Trophoblast cell (in vitro differentiated cells and primary cell): Measurements from ENCODE around the gene IKZF2.

Experiments used
- DNase-seq, 2 donors: peaks; one replicate each; pipeline ENCODE4 v3.0.0-alpha.2; 2016
- H2AFZ ChIP-seq: 2 replicates; pipeline ENCODE4 v1.6.1; 2013; ENCODE audit warnings: low read length, moderate library complexity, mild to moderate bottlenecking; ENCODE audit not compliant: insufficient read depth, poor library complexity
- H2AK5ac ChIP-seq: 2 replicates; pipeline ENCODE4 v1.6.1; 2013; ENCODE audit warnings: mild to moderate bottlenecking, low read length
- H2BK120ac ChIP-seq: 2 replicates; pipeline ENCODE4 v1.6.1; 2013; ENCODE audit warnings: low read length, mild to moderate bottlenecking, moderate library complexity; ENCODE audit not compliant: insufficient read depth, poor library complexity
- H2BK12ac ChIP-seq: 2 replicates; pipeline ENCODE4 v1.6.1; 2013; ENCODE audit warnings: mild to moderate bottlenecking, low read length, moderate library complexity
- H2BK5ac ChIP-seq: 2 replicates; pipeline ENCODE4 v1.6.1; 2013; ENCODE audit warnings: low read length, low read depth, moderate library complexity, mild to moderate bottlenecking; ENCODE audit not compliant: poor library complexity
- H3K14ac ChIP-seq: 2 replicates; pipeline ENCODE4 v1.6.1; 2013; ENCODE audit warnings: mild to moderate bottlenecking, low read length
- H3K18ac ChIP-seq: 2 replicates; pipeline ENCODE4 v1.6.1; 2013; ENCODE audit warnings: mild to moderate bottlenecking, low read length
- H3K23ac ChIP-seq: 2 replicates; pipeline ENCODE4 v1.6.1; 2013; ENCODE audit warnings: low read length
- H3K27ac ChIP-seq: 2 replicates; pipeline ENCODE4 v1.5.1; 2013; ENCODE audit warnings: low read depth, mild to moderate bottlenecking, inconsistent platforms, low read length, moderate library complexity
- H3K27me3 ChIP-seq: 2 replicates; pipeline ENCODE4 v1.6.1; 2013; ENCODE audit warnings: inconsistent platforms, mild to moderate bottlenecking, low read length, moderate library complexity; ENCODE audit not compliant: insufficient read depth
- H3K36me3 ChIP-seq, 2 experiments: 1 replicate in 1 of 2; 2 replicates in 1 of 2; pipeline ENCODE4 v1.6.1; 2013; ENCODE audit warnings: low read length in 2 of 2, mild to moderate bottlenecking in 2 of 2, moderate library complexity in 1 of 2; ENCODE audit not compliant: insufficient read depth in 2 of 2, control insufficient read depth in 1 of 2
- H3K4ac ChIP-seq: 2 replicates; pipeline ENCODE4 v1.6.1; 2013; ENCODE audit warnings: low read depth, mild to moderate bottlenecking, low read length, moderate library complexity
- H3K4me1 ChIP-seq, 2 experiments: 1 replicate in 1 of 2; 2 replicates in 1 of 2; pipeline ENCODE4 v1.6.1; 2013; ENCODE audit warnings: low read length in 2 of 2, mild to moderate bottlenecking in 2 of 2, moderate library complexity in 1 of 2; ENCODE audit not compliant: insufficient read depth in 2 of 2, control insufficient read depth in 1 of 2
- H3K4me2 ChIP-seq: 2 replicates; pipeline ENCODE4 v1.6.1; 2013; ENCODE audit warnings: inconsistent platforms, mild to moderate bottlenecking, low read length, moderate library complexity
- H3K4me3 ChIP-seq: 2 replicates; pipeline ENCODE4 v1.5.1; 2013; ENCODE audit warnings: mild to moderate bottlenecking, low read depth, low read length, inconsistent platforms
- H3K79me1 ChIP-seq: one replicate; pipeline ENCODE4 v1.6.1; 2013; ENCODE audit warnings: low read length
- H3K79me2 ChIP-seq: 2 replicates; pipeline ENCODE4 v1.6.1; 2013; ENCODE audit warnings: low read length, mild to moderate bottlenecking; ENCODE audit not compliant: control insufficient read depth, insufficient read depth, poor library complexity
- H3K9ac ChIP-seq: 2 replicates; pipeline ENCODE4 v1.6.1; 2013; ENCODE audit warnings: mild to moderate bottlenecking, low read length
- H3K9me3 ChIP-seq: 2 replicates; pipeline ENCODE4 v1.6.1; 2013; ENCODE audit warnings: low read depth, mild to moderate bottlenecking, control low read depth, inconsistent platforms, low read length; ENCODE audit not compliant: insufficient read depth
- H4K12ac ChIP-seq: 2 replicates; pipeline ENCODE4 v1.6.1; 2013; ENCODE audit warnings: low read depth, mild to moderate bottlenecking, low read length, moderate library complexity
- H4K8ac ChIP-seq: 2 replicates; pipeline ENCODE4 v1.6.1; 2013; ENCODE audit warnings: low read depth, mild to moderate bottlenecking, low read length, moderate library complexity
- H4K91ac ChIP-seq: one replicate; pipeline ENCODE4 v1.6.1; 2013; ENCODE audit warnings: low read depth, mild to moderate bottlenecking, low read length, moderate library complexity
- WGBS: extraction: QIAGEN DNeasy Blood & Tissue Kit; methylation state at CpG from one replicate; pipeline ENCODE4 v1.1.7; 2013; ENCODE audit warnings: missing lambda C conversion rate; ENCODE audit not compliant: insufficient read length, insufficient coverage; ENCODE audit errors: extremely low coverage; 5-methylcytosine and 5-hydroxymethylcytosine counted together

The IKZF2 gene

GRCh38 chr2:212997526-212998020 is 153.8 kb downstream of the IKZF2 start:
- Histone ChIP-seq H4K91ac (no peak overlapping the region), H3K23ac (no peak overlapping the region), H2AK5ac (no peak overlapping the region), H2BK120ac (no peak overlapping the region), H3K14ac (no peak overlapping the region), H3K79me1 (no peaks in the 10 kb centered on the region), H2BK5ac (no peak overlapping the region), H3K79me2 (no peaks in the 10 kb centered on the region), H3K27me3 (no peaks in the 10 kb centered on the region), H2AFZ (no peak overlapping the region), H3K9ac (no peak overlapping the region), H3K4me3 (no peak overlapping the region), H2BK12ac (no peak overlapping the region), H3K36me3 (no peaks in the 10 kb centered on the region), H3K9me3 (no peaks in the 10 kb centered on the region), H4K8ac (no peak overlapping the region), H3K27ac (no peak overlapping the region), H3K4me2 (no peak overlapping the region), H3K4me1 (no peaks in the 10 kb centered on the region), H4K12ac (no peak overlapping the region), H3K18ac (no peak overlapping the region), H3K4ac (no peak overlapping the region)
- no CpG with 5 or more reads among the region's 3 CpGs for WGBS
- no peak for DNase-seq

DNA sequence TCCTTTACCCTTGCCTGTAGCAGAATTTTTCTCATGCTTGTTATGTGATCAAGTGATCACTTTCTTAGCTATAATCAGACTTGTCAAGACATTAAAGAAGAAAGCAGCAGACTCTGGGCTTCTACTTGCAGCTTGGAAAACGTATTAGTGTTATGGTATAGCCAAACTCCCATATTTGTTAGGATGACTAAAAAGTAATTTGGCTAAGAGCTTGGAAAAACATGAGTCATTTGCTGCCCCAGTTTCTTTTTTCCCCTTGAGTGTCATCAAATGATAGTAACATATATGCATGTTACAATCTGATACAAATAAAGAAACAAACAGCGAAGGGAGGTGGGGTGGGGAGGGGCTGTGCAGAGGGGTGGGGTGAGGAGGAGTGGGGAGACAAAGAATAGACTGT is 155.5 kb downstream of the IKZF2 start:
- Histone ChIP-seq H3K4me3 (no peak overlapping the region), H2AFZ (no peak overlapping the region), H3K27me3 (no peaks in the 10 kb centered on the region), H3K14ac (no peak overlapping the region), H3K9me3 (no peaks in the 10 kb centered on the region), H3K23ac (no peak overlapping the region), H3K4ac (no peak overlapping the region), H3K18ac (no peak overlapping the region), H4K91ac (no peak overlapping the region), H3K4me1 (no peaks in the 10 kb centered on the region), H2BK5ac (no peak overlapping the region), H3K9ac (no peak overlapping the region), H3K79me2 (no peaks in the 10 kb centered on the region), H3K4me2 (no peak overlapping the region), H4K8ac (no peak overlapping the region), H2BK12ac (no peak overlapping the region), H2AK5ac (no peak overlapping the region), H3K79me1 (no peaks in the 10 kb centered on the region), H4K12ac (no peak overlapping the region), H2BK120ac (no peak overlapping the region), H3K36me3 (no peaks in the 10 kb centered on the region), H3K27ac (no peak overlapping the region)
- DNase-seq = no peak
- no CpG with 5 or more reads among the region's 2 CpGs for WGBS

DNA sequence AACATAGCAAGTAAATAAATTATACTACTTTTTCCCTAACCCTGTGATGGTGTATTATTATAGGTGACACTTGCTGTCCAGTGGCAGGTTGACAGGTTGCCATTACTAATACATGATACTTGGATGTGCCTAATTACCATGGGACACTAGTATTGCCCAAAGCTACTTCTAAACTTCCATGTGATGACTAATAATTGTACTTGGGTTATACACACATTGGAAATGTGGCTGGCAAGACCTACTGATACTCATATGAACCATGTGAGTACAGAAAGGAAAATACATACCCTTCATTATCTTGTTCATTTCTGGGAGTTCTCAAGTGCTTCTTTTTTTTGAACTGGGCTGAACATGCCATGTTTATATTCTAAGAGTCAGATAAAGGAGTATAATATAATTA is 156.4 kb downstream of the IKZF2 start:
- Histone ChIP-seq H2BK12ac (no peak overlapping the region), H3K27ac (no peak overlapping the region), H3K9ac (no peak overlapping the region), H4K91ac (no peak overlapping the region), H4K12ac (no peak overlapping the region), H3K27me3 (no peaks in the 10 kb centered on the region), H3K4ac (no peak overlapping the region), H3K18ac (no peak overlapping the region), H3K23ac (no peak overlapping the region), H3K4me3 (no peak overlapping the region), H3K4me2 (no peak overlapping the region), H3K14ac (no peak overlapping the region), H3K36me3 (no peaks in the 10 kb centered on the region), H2BK120ac (no peak overlapping the region), H2AFZ (no peak overlapping the region), H4K8ac (no peak overlapping the region), H3K79me2 (no peaks in the 10 kb centered on the region), H3K79me1 (no peaks in the 10 kb centered on the region), H2AK5ac (no peak overlapping the region), H3K4me1 (no peaks in the 10 kb centered on the region), H3K9me3 (no peaks in the 10 kb centered on the region), H2BK5ac (no peak overlapping the region)
- no peak for DNase-seq

GRCh38 chr2:212991120-212991519 is 160.3 kb downstream of the IKZF2 start:
- H2BK120ac ChIP-seq = no peak overlapping the region
- no peak overlapping the region for H3K9ac ChIP-seq
- no peaks in the 10 kb centered on the region for H3K9me3 ChIP-seq
- H3K79me1 ChIP-seq = no peaks in the 10 kb centered on the region
- H3K4me3 ChIP-seq = no peak overlapping the region
- no peak for DNase-seq
- no peak overlapping the region for H3K23ac ChIP-seq
- no peak overlapping the region for H3K4ac ChIP-seq
- no peak overlapping the region for H4K8ac ChIP-seq
- H4K12ac ChIP-seq = no peak overlapping the region
- H2BK12ac ChIP-seq = no peak overlapping the region
- no peak overlapping the region for H4K91ac ChIP-seq
- H3K79me2 ChIP-seq = no peaks in the 10 kb centered on the region
- H2BK5ac ChIP-seq = no peak overlapping the region
- no peak overlapping the region for H2AK5ac ChIP-seq
- WGBS = no CpG with 5 or more reads among the region's 1 CpG
- no peak overlapping the region for H3K18ac ChIP-seq
- H3K4me2 ChIP-seq = no peak overlapping the region
- no peaks in the 10 kb centered on the region for H3K27me3 ChIP-seq
- H3K27ac ChIP-seq = no peak overlapping the region
- H3K4me1 ChIP-seq = no peaks in the 10 kb centered on the region
- no peak overlapping the region for H3K14ac ChIP-seq
- no peak overlapping the region for H2AFZ ChIP-seq
- no peaks in the 10 kb centered on the region for H3K36me3 ChIP-seq
